ENCODE results near the gene DDR1.
"Not testable (repeated sequence)": the region's sequence is repeated elsewhere in the genome, so short reads cannot be mapped to it uniquely, and the experiment has no call there.

The DDR1 gene

DNA sequence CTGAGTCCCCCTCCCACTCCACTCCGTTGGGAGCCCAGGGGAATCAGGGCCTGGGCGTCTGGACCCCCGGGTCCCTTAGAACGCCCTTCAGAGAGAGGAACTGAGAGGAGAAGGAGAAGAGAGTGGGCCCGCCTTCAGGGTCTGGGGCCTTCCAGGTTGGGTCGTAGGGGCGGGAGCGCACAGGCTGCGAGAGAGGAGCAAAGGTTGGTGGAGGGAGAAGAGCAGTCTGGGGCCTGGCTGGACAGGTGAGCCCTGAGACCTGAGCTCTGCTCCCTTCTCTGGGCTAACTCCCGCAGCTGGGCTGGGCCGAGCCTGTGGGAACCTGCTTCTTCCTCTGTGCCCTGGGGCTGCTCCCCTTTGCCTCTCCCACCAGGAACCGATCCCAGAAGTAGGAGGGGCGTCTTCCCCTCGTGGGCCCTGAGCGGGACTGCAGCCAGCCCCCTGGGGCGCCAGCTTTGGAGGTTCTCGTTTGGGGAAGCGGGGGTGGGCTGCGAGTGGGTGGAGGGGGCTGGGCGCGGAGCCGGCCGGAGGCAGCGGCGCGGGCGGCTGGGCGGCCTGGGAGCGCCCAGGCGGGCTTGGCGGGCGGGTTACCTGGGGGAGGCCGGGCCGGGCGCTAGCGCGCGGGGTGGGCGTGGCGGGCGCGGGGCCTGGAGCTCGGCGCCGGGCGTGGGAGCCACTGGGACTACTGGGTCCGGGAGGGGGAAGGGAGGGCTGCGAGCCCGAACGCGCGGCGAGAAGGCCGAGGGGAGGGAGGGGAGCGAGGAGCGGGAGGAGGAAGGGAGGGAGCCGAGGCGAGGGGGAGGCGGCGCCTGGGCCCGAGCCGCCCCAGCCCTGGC, at the start of gene DDR1:
DDR1 (plus strand) TSS at position 835 of the 836 bp plus-strand sequence. CDS start 4,211 bp downstream, outside the sequence.
- DNase-seq, result peak; percentile 39

DNA sequence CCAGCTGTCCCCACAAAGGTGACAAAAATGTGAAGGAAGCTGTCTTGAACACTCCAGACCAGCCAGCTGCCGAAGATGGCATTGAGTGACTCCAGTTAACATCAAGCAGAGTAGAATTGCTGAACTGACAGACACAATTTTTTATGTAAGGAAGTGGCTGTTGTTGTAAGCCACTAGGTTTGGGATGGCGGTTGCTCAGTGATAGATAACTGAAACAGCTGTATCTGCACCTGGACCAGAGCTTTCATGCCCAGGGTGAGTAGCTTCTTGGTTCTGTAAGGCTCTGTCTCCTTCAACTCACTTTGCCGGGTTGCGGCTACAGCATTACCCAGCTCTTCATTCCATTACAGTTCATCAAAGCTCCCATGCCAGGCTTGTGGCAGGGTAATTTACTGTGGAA, 49.7 kb upstream of the DDR1 start:
- DNase-seq, result no peak

DNA sequence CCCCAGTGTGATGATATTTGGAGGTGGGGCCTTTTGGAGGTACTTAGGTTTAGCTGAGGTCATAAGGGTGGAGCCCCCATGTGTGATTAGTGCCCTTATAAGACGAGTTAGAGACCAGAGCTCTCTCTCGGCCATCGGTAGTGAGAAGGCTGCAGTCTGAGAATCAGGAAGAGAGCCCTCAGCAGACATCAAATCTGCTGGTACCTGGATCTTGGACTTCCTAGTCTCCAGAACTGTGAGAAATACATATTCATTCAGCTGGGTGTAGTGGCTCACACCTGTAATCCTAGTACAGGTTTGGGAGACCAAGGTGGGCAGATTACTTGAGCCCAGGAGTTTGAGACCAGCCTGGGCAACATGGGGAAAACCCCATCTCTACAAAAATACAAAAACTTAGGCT, 48.7 kb upstream of the DDR1 start:
- DNase-seq, result no peak

DNA sequence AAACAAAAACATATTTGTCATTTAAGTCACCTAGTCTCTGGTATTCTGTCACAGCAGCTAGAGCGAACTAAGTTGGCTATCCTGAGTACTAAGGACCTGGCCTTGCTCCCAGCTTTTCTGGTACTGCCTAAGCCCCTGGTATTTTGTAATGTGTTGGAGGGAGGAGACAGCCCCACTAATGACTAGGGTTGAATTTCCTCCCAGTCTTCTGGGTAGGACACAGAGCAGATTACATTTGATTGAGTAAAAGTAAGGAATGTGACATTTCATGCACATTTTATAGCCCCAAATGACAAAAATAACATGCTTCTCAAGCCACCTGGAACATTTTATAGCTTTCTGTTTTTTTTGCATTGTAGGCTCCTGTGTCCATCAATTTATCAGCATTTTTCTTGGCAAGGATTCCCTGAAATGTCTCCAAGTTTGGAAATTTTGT, 47.9 kb upstream of the DDR1 start:
- no peak for DNase-seq

DNA sequence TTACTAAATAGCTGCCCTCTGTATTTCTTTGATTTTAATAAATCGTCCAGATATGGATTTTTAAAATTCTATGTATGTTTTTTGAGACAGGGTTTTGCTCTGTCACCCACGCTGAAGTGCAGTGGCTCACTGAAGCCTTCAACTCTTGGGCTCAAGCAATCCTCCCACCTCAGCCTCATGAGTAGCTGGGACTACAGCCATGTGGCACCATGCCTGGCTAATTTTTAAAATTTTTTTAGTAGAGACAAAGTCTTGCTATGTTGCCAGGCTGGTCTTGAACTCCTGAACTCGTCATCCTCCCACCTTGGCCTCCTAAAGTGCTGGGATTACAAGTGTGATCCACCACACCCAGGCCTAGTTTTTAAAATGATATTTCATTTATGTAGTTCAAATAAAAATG, 47.4 kb upstream of the DDR1 start:
- no peak for DNase-seq

DNA sequence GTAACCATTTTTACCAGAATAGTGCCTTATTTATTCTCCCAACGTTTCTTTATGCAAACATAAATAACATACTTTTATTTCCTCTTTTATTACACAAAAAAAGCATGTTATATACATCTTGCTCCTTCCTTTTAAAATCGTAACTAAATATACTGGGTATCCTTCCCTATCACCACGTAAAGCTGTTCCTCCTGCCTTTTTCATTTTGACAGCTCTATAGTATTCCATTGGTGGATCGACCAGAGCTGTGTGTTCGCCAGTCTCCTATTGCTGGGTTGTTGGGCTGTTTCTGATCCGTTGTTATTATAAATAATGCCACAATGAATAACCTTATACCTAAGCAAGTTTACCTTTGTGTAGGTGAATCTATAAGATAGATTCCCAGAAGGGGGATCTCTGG, 46.9 kb upstream of the DDR1 start:
- DNase-seq, result no peak

DNA sequence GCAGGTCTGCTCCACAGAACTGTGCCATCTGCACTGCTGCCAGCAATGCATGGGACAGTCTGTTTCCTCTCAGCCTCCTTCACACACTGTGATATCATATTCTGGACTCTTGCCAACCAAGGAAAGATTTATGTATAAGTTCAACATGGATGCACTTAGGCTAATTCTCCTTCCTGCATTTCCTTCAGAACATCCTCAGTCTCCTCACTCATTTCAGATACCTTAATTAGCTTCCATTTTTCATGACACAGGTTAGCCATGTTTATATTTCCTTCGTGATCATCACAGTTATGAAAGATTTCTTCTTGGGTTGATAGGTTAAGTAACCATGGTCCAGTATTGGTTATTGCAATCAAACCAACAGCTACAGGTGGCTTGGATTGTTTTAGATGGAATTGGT, 46.4 kb upstream of the DDR1 start:
- DNase-seq, result no peak

DNA sequence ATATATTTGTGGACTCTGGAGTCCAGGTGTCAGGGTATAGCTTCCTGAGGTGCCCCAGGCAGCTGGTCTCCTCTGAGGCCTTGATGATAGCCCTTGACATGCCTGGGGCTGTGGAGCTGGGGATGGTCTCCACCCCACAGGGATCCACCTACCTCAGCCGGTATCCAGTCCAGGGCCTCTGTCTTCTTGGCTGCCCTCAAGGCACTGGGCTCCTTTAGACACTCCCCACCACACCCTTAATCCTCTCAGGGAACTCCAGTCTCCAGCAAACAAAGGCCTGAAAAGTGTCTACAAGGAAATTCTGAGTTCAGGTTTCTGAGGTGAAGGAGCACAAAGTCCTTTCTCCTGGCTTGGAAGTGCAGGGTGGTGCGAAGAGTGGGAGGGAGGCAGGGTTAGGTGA, 44.6 kb upstream of the DDR1 start:
- DNase-seq, result no peak

DNA sequence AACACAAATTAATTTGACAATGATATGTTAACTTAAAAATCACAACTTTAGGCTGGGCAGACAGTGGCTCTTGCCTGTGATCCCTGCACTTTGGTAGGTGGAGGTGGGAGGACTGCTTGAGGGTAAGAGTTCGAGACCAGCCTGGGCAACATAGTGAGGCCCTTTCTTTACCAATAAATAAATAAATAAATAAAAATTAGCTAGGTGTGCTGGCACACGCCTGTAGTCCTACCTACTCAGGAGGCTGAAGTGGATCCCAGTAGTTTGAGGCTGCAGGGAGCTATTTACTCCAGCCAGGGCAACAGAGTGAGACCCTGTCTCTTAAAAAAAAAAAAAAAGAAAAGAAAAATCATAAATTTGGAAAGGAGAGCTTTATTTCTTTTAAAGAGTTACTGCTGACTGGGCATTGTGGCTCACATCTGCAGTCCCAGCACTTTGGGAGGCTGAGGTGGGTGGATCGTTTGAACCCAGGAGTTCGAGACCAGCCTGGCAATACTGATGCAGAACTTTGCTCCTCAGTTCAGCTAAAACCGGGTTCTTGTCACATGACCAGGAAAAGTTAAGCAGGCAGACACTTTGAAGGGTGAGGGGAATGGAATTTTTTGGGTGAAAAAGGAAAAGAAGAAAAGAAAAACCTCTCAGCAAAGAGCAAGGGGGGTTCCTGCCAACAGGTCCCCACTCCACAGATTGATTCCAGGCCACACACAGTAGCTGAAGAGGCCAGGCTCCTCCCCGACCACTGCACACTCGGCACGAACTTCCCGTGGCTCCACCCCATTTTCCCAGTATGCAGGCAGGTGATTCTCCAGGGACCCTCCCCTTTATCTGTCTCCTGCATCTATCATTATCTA, 44.0 kb upstream of the DDR1 start:
- DNase-seq, result no peak

DNA sequence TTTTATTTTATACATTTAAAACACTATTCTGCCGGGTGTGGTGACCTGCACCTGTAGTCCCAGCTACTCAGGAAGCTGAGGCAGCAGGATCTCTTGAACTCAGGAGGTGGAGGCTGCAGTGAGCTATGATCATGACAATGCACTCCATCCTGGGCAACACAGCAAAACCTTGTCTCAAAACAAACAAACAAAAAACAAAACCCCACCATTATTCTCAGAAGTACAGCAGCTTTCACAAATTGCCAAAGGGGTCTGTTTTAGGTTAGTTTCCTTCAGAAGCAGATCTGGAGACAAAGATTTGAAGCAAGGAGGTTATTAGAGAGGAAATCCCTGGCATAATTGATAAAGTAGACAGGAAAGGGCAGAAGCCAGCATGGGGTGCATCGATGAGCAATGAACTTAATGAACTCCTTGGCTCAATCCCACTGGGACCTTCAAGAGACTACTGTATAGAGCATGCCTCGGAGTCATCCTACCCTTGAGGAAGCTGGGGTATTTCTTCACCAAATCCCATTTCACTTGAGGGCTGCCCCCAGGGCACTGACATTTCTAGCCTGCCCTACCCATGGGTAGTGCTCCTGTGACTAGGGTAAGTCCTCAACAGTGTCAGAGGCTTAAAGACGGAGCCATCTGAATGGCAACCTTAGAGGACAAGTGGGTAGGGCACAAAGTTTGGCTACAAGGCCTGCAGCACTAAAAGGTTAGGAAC, 43.2 kb upstream of the DDR1 start:
- DNase-seq, result no peak

DNA sequence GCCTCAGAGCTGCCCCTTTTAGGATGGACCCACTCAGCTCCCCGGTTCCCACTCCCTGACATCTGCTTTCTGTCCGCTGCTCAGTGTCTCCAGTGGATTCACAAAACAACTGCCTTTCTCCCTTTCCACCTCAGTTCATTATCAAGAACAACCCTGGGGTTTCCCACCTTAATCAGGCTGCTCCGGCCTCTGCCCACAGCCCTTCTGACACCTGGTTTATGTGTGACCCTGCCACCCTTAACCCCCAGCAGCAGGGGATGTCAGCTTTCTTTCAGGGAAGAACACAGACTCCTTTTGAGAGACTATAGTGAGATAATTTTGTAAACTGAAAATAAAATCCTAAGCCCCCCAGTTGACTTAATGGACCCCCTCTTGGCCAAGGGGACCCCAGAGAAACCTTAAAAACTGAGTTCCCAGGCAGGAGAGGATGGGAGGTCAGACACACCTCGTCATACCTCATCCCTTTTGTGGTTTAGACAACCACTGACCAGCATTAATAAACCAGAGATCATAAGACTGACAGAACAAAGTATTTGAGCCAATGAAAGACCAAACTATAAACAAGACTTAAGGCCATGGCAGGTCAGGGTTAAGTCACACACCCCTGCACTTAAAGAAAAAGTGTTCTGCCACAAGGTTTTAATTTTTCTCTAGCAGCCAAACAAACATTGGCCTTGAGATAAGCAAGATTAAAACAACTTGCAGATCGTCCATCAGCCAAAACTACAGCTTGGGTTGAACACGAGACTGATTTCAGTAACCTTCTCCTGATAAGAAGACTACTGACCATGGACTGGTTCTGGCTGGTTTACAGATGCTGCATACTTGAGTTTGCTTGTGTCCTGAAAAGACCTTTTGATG, 42.4 kb upstream of the DDR1 start:
- no peak for DNase-seq

DNA sequence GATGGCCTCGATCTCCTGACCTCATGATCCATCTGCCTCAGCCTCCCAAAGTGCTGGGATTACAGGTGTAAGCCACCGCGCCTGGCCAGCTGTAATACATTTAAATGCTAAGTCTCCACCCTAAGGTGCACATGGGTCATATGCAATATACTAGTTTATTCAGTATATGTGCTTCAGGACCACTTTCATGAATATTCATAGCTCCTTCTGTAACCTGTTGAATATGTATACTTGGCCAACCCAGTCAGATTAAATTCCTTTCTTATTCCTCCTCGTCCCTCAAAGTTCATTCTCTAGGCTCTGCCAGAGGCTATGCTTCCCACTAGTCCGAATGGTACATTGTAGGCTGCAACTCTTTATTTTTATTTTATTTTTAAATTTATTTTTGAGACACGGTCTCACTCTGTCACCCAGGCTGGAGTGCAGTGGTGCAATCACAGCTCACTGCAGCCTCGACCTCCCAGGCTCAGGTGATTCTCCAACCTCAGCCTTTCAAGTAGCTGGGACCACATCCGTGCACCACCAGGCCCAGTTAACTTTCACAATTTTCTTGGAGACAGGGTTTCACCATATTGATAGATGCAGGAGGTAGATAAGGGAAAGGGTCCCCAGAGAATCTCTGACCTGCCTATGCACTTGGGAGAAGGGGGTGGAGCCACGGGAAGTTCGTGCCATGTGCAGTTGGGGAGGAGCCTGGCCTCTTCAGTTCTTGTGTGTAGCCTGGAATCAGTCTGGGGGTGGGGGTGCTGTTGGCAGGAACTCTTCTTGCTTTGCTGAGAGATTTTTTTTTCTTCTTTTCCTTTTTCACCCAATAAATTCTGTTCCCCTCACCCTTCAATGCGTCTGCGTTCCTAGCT, 41.3 kb upstream of the DDR1 start:
- no peak for DNase-seq

DNA sequence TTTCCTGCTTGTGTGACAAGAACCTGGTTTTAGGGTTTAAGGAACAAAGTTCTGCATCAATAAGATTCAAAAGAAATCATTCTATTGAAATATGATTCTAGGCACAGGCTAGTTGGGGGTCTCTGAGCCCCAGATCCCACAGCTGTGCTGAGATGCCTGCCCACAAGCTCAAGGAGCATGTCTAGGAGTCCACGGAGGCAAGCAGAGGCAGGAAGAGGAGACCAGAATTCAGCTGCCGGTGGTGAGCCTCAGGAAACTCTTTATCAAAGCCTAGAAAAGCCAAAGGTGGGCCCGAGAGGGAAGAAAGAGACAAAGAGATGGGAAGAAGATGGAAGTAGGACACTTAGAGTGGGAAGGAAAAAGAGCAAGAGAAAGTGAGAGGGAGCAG, 40.7 kb upstream of the DDR1 start:
- no peak for DNase-seq

DNA sequence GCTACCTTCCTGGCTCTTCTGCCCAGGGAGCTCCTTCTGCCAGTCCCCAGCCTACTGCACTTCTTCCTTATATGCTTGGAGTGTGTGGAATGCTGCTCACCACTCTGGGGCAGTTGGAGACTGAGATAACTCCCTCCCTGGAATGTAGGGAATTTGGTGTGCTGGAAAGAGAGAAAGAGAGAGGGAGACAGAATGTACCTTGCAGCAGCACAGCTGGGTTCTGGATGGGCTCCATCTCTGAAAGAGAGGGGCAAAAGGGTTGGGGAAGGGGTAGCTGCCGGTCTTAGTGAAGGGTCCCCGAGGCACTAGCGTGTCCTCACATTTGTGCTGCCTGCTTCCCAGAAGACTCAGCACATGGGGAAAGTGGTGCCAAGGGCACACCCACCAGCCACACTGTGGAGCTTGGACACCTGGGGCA, 40.2 kb upstream of the DDR1 start:
- DNase-seq, result no peak

DNA sequence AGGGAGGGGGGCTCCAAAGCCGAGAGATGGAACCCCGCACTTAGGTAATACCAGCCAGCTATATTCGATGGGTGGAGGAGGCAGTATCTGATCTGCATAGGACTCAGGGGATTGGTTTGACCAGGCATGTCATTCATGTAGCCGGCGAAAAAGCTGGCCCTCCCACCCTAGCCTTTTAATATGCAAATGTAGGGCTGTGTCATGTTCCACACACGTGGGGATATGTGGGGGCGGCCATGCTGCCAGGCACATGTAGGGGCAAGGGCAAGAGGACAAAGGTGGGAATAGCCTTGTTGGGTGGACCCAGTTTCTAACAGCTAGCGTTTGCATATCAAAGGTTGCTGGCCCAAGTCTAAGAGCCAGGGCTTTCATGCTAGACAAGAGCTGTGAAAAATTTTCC, 39.1 kb upstream of the DDR1 start:
- no peak for DNase-seq

DNA sequence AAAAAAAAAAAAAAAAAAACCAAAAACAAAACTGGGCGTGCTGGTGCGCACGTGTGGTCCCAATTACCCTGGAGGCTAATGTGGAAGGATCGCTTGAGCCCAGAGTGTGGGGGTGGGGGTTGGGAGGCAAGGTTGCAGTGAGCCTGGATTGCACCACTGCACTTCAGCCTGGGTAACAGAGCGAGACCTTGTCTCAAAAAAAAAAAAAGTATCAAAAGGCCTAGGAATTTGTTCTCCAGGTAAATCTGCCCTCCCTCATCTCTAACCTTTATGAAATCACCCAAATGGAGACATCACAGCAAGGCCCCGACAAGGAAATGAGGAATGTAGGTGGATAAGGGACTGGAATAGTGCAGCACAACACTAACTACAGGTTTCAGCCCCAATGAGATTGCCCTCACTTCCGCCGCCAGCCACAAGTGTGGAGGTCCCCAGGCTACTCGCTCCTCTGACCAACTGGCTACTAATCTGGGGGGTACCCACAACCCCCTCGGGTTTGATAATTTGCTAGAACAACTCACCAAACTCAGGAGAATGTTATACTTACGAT, 36.8 kb upstream of the DDR1 start:
- DNase-seq, result no peak

DNA sequence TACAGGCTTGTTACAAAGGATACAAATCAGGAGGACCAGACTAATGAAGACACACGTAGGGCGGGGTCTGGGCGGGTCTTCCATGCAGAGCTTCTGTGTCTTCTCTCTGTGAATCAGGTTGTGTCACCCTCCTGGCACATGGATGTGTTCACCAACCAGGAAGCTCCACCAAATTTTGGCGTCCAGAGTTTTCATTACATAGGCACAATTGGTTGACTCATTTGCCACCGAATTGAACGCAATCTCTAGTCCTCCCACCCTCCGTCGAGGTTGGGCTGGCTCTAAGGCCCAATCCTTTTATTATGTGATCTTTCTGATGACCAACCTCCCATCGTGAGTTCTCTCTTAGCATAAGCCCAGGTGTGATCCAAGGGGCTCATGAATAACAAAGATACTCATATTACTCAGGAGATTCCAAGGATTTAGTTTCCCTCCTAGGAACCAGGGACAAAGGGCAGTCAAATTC, 36.3 kb upstream of the DDR1 start:
- no peak for DNase-seq

DNA sequence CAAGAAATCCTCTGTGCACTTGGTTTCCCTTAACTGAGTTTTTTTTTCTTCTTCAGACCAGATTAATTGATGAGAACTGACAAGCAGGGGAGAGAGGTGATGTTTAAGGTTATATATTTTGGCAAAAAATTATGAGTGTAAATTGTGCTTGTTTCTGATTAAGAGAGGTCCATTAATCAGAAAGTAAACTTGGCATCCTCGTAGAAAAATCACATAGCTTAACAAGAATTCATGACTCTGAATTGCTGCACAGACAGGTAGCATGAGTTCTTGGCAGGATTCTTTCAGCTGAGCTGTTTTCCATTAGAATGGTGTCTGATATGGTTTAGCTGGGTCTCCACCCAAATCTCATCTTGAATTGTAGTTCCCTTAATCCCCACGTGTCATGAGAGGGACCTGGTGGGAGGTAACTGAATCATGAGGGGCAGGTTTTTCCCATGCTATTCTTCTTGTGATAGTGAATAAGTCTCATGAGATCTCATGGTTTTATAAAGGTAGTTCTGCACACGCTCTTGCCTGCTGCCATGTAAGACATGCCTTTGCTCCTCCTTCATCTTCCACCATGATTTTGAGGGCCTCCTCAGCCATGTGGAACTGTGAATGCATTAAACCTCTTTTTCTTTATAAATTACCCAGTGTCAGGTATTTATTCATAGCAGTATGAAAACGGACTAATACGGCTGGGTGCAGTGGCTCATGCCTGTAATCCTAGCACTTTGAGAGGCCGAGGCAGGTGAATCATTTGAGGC, 34.2 kb upstream of the DDR1 start:
- DNase-seq, result no peak

DNA sequence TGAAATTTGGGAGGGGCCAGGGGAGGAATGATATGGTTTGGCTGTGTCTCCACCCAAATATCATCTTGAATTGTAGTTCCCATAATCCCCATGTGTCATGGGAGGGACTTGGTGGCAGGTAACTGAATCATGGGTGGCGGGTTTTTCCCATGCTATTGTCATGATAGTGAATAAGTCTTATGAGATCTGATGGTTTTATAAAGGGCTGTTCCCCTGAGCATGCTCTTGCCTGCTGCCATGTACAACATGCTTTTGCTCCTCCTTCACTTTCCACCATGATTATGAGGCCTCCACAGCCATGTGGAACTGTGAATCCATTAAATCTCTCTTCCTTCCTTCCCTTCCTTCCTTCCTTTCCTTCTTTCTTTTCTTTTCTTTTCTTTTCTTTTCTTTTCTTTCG, 31.9 kb upstream of the DDR1 start:
- not testable (repeated sequence) for DNase-seq

Data from CD4-positive, alpha-beta T cell treated with Interferon gamma for 1 hour (primary cell).